Activated naive CD8-positive, alpha-beta T cell treated with anti-CD3 and anti-CD28 coated beads, Interleukin-2, amount 10 ng/mL, durations not matched to agents 7 days and 5 days (primary cell): ENCODE measurements around the gene TUBB8. TPM values are rescaled to one million over a fixed set of nuclear protein-coding genes. Genes with fewer than 3 reads are reported as not detected.
"Not testable (repeated sequence)": the region's sequence is repeated elsewhere in the genome, so short reads cannot be mapped to it uniquely, and the experiment has no call there.

Source experiments
- ATAC-seq: fragments of 150-1000 bp; cut with Tn5 transposase; one replicate; pipeline ENCODE4 v1.10.0; 2021; ENCODE audit warnings: low read depth, moderate library complexity
- POLR2A ChIA-PET: fragments of 350-600 bp; sonication (Branson Sonifier 250); formaldehyde crosslinking; loops from one replicate; lab custom pipeline; 2021; ENCODE audit warnings: antibody characterized with exemption; lab: Charles Lee
- DNase-seq: peaks from one replicate; pipeline ENCODE4 v3.0.0; 2021
- H3K27ac Mint-ChIP-seq: one replicate; pipeline ENCODE4 v1.8.0; 2022; ENCODE audit warnings: mild to moderate bottlenecking, mixed read lengths
- H3K27me3 Mint-ChIP-seq: one replicate; pipeline ENCODE4 v1.8.0; 2022; ENCODE audit warnings: mild to moderate bottlenecking, moderate library complexity, mixed read lengths
- H3K36me3 Mint-ChIP-seq: one replicate; pipeline ENCODE4 v1.8.0; 2021; ENCODE audit warnings: mild to moderate bottlenecking, mixed read lengths
- H3K4me1 Mint-ChIP-seq: one replicate; pipeline ENCODE4 v1.8.0; 2021; ENCODE audit warnings: mixed read lengths
- H3K4me3 Mint-ChIP-seq: one replicate; pipeline ENCODE4 v1.8.0; 2022; ENCODE audit warnings: mild to moderate bottlenecking, moderate library complexity, mixed read lengths
- H3K9me3 Mint-ChIP-seq: one replicate; pipeline ENCODE4 v1.8.0; 2021; ENCODE audit warnings: mixed read lengths
- total RNA-seq, 2 experiments: library from RNA; stranded (reverse); gene quantifications; one replicate each; pipeline ENCODE4 v1.2.3, GENCODE V29; 2021

Gene TUBB8
- total RNA-seq, 2 experiments from 2014 or later = not detected

- H3K4me1 Mint-ChIP-seq, ATAC-seq, H3K9me3 Mint-ChIP-seq, H3K36me3 Mint-ChIP-seq, H3K27me3 Mint-ChIP-seq, H3K27ac Mint-ChIP-seq, POLR2A ChIA-PET, H3K4me3 Mint-ChIP-seq: not testable (repeated sequence)
- DNase-seq = peak; percentile 57
Observed at GRCh38 chr10:10261-10971, 38.7 kb downstream of the TUBB8 start.

Other genes with a start within 250 kb of the TUBB8 start
- gene ZMYND11, start 86.2 kb upstream of the TUBB8 start, total RNA-seq = 10 to 100 TPM; 49.9 to 52.8 TPM